Measurements from ENCODE around the gene CITED2. TPM values are rescaled to one million over a fixed set of nuclear protein-coding genes. Genes with fewer than 3 reads are reported as not detected.

CITED2 gene
- total RNA-seq, 4 donors from 2014 or later, result 67.7 to 122 (median 83.1) TPM

DNA sequence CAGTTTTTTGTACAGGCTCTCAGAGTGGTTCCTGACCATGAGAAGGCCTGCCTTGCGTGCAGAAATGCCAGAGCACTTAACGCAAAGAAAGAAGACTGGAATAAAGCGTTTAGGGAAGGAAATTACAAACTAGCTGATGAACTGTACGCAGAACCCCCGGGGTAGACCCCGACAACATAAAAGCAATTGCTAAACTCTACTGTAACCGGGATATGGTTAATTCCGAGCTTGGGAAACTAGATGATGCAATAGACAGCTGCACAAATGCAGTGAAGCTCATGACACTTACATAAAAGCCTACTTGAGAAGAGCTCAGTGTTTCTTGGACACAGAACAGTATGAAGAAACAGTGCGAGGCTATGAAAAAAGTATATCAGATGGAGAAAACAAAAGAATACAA lies 35.7 kb downstream of the CITED2 start:
- no peaks in the 10 kb centered on the region for H3K9me3 ChIP-seq
- no peaks in the 10 kb centered on the region for H3K4me1 ChIP-seq
- H3K27ac ChIP-seq, result peak overlapping the region in 1 of 4 donors; percentile 21
- no peaks in the 10 kb centered on the region for H3K27me3 ChIP-seq
- TF ChIP-seq, protein P1, sequence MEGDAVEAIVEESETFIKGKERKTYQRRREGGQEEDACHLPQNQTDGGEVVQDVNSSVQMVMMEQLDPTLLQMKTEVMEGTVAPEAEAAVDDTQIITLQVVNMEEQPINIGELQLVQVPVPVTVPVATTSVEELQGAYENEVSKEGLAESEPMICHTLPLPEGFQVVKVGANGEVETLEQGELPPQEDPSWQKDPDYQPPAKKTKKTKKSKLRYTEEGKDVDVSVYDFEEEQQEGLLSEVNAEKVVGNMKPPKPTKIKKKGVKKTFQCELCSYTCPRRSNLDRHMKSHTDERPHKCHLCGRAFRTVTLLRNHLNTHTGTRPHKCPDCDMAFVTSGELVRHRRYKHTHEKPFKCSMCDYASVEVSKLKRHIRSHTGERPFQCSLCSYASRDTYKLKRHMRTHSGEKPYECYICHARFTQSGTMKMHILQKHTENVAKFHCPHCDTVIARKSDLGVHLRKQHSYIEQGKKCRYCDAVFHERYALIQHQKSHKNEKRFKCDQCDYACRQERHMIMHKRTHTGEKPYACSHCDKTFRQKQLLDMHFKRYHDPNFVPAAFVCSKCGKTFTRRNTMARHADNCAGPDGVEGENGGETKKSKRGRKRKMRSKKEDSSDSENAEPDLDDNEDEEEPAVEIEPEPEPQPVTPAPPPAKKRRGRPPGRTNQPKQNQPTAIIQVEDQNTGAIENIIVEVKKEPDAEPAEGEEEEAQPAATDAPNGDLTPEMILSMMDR (IDR thresholded peaks at IDR 0.05), result no peak
- TF ChIP-seq POLR2A (IDR thresholded peaks at IDR 0.05), result no peak
- H3K36me3 ChIP-seq, result no peaks in the 10 kb centered on the region
- no peak for DNase-seq
- H3K4me3 ChIP-seq, result no peak overlapping the region

DNA sequence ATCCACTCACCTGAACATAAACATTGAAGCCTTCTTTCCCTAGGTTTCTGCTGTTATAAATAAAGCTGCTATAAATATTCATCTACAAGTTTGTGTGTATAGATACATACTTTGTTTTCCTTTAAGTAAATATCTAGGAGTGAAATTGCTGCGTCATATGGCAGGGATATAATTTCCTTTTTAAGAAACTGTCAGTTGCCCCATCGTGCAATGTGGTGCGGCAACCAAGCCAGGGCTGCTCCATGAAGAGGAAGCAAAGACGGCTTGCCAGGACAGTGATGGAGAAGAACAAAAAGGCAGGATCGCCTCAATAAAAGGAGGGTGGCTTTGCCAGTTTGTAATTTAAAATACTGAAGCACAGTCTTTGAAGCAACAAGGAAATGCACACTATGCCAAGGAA lies 36.6 kb downstream of the CITED2 start:
- Histone ChIP-seq H3K27ac (no peak overlapping the region), H3K27me3 (no peaks in the 10 kb centered on the region), H3K9me3 (no peaks in the 10 kb centered on the region), H3K36me3 (no peaks in the 10 kb centered on the region), H3K4me1 (no peaks in the 10 kb centered on the region), H3K4me3 (no peak overlapping the region)
- DNase-seq, result no peak
- no peak for TF ChIP-seq POLR2A (IDR thresholded peaks at IDR 0.05)
- TF ChIP-seq, protein P1 (IDR thresholded peaks at IDR 0.05), result no peak

DNA sequence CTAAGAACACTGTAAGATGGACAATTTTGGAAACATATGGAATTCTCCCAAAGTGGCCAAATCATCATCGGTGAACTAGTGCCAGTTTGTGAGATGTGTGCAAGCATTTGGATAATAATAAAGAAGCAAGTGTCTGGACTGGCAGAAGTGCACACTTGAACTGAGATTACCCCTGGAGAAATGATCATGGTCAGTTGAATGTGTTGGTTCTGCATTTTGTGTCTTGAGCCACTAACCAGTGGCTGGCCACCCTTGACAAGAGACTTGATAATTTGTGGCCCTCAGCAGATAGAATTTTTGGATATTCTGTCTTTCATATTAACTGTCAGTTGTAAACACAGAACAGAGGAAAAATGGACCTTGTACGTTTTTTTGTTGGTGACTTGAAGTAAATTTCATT lies 37.4 kb downstream of the CITED2 start:
- Histone ChIP-seq H3K27me3 (no peaks in the 10 kb centered on the region), H3K36me3 (no peaks in the 10 kb centered on the region), H3K27ac (no peak overlapping the region), H3K4me3 (no peak overlapping the region), H3K4me1 (no peaks in the 10 kb centered on the region), H3K9me3 (no peaks in the 10 kb centered on the region)
- no peak for DNase-seq
- TF ChIP-seq, protein P1 (IDR thresholded peaks at IDR 0.05), result no peak
- no peak for TF ChIP-seq POLR2A (IDR thresholded peaks at IDR 0.05)

DNA sequence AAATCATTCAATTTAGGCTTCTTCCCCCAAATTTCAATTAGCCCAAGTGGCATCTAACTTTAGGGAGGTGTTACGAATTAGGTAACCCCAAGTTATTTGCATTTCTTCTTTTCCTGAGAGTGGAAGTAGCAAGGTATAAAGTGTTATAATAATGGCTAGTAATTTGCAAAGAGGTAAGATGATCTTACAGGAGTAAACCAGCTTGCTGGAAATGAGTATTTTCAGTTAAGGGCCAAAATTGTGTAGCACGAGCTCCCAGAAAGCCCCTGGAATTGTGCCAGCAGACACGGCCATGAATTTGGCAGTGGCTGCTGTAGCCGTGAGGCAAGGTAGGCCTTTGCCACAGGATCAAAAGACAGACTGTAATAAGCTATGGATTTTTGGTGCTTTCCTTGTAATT lies 38.0 kb downstream of the CITED2 start:
- no peaks in the 10 kb centered on the region for H3K36me3 ChIP-seq
- H3K27me3 ChIP-seq, result no peaks in the 10 kb centered on the region
- no peak overlapping the region for H3K27ac ChIP-seq
- TF ChIP-seq, protein P1 (IDR thresholded peaks at IDR 0.05), result no peak
- TF ChIP-seq POLR2A (IDR thresholded peaks at IDR 0.05), result no peak
- no peak for DNase-seq
- H3K9me3 ChIP-seq, result no peaks in the 10 kb centered on the region
- no peaks in the 10 kb centered on the region for H3K4me1 ChIP-seq
- no peak overlapping the region for H3K4me3 ChIP-seq

DNA sequence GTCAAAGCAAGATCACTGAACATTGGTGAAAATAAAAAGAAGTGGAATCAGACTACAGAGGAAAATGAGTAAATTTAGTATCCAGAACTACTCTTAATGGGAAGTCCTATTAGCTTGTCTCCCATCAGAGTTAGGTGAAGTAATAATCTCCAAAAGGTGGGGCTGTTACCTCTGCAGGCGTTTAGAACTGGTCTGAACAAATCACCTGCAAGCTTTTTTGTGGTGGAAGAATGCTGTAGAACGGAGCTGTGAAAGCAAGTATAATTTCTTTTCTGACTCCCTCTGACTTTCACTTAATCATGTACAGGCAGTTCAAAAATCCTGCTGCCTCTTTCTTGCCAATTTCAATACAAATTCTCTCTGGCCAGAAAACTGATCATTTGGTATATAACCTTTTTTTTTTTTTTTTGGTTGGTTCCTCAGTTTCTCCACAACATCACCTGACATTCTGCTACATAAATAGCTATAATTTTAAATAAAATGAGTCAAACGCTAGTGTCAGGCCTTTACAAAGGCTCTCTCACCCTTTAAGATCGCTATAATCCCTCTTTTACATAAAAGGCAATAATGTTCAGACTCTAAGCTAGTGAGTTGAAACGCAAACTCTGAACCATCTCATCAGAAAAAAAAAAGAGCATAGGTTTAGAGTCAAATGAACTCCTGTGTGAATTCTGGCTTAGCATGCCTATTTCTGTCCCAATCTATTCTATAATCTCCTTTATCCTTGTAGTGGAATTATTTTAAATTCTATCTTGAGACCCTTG lies 38.8 kb downstream of the CITED2 start:
- TF ChIP-seq, protein P1 (IDR thresholded peaks at IDR 0.05), result no peak
- TF ChIP-seq POLR2A (IDR thresholded peaks at IDR 0.05), result no peak
- Histone ChIP-seq H3K4me1 (no peaks in the 10 kb centered on the region), H3K4me3 (no peak overlapping the region), H3K9me3 (no peaks in the 10 kb centered on the region), H3K36me3 (no peaks in the 10 kb centered on the region), H3K27ac (no peak overlapping the region), H3K27me3 (no peaks in the 10 kb centered on the region)
- DNase-seq, result no peak
